GM12801 (cell line): Measurements from ENCODE around the gene NCKAP5.

Source experiments
- TF ChIP-seq, protein P1 (sequence below): IDR thresholded peaks from one replicate; pipeline ENCODE4 v1.5.1; 2011; ENCODE audit warnings: control low read depth; ENCODE audit not compliant: insufficient read length; ENCODE audit errors: extremely low read depth

The NCKAP5 gene

DNA sequence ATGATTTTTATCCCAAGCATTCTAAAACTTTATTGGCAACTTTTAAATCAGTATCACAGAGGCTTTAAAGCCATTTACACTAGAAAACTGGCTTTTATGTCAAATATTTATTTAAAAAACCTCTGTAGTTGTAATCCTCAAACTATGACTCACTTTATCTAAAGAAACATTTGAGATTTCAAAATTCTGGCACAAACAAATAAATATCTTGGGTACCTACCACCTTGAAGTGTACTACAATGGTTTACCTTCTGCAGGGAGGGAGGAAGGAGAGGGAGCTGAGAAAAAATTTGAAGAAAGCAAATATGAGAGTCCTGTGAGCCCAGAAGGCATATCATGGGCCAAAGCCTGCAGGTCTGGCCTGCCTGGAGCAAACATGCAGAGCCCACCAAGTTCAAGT, 155.6 kb downstream of the NCKAP5 start:
- TF ChIP-seq, protein P1, sequence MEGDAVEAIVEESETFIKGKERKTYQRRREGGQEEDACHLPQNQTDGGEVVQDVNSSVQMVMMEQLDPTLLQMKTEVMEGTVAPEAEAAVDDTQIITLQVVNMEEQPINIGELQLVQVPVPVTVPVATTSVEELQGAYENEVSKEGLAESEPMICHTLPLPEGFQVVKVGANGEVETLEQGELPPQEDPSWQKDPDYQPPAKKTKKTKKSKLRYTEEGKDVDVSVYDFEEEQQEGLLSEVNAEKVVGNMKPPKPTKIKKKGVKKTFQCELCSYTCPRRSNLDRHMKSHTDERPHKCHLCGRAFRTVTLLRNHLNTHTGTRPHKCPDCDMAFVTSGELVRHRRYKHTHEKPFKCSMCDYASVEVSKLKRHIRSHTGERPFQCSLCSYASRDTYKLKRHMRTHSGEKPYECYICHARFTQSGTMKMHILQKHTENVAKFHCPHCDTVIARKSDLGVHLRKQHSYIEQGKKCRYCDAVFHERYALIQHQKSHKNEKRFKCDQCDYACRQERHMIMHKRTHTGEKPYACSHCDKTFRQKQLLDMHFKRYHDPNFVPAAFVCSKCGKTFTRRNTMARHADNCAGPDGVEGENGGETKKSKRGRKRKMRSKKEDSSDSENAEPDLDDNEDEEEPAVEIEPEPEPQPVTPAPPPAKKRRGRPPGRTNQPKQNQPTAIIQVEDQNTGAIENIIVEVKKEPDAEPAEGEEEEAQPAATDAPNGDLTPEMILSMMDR = no peak

DNA sequence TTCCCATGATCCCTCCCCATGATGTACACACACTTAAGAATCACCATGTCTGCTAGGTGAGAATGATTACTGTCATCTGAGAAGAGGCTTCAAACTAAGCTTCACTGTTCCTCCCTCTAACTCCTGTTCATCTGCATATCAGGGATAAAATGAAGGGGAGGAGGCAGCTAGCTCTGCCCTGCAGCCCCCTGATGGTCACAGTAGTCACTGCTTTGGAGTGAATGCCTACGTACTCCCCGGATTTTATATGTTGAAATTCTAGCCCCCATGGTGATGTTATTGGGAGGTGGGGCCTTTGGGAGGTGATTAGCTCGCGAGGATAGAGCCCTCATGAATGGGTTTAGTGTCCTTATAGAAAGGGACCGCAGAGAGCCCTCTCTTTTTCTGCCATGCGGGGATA, 156.4 kb downstream of the NCKAP5 start:
- TF ChIP-seq, protein P1 = no peak

DNA sequence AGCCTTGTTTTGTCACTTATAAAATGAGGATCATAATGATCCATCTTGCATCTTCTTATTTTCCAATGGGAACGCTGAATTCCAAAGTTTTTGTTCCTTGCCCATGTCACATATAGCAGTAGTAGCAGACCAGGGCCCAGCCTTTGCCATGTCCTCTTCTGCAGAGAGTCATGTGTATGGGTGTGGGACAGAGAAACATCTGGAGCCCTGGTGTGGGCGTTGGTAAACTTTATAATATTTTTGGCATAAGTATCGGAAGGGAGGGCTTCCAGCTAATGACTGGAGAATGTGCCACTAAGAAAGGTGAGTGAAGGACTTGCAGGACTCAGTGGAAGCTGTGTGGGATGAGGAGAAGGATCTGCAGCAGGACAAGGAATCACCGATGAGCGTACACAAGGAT, 157.2 kb downstream of the NCKAP5 start:
- TF ChIP-seq, protein P1 = no peak

DNA sequence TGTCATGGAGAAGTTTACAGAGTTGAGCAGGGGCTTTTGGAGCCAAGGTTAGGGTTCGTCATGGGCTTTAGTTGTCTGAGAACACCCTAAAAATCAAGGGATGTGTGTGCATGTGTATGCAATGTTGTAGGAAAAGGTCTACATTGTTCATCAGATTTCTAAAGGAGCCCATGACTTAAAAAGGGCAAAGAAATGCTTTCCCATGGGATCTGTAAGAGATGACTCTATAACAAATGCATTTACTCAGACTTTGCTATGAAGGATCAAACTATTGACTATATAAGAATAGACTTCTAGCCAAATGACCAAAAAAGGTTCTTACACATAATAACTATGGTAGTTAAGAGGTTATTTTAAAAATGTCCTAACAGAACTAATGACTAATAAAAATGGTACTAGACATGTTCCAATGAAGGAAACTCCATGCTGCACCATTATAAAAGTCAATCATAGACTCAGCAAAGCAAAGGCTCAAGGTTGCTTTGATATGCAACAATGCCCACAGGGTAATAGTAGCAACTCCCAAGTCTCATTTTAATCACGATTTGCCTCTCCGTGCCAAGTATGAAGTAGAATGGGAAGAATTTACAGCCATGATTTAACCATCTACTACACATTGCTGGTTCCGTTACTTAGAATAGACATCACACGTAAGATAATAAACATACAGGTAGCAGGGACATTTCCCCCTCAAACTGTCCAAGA, 158.5 kb downstream of the NCKAP5 start:
- TF ChIP-seq, protein P1 = no peak

DNA sequence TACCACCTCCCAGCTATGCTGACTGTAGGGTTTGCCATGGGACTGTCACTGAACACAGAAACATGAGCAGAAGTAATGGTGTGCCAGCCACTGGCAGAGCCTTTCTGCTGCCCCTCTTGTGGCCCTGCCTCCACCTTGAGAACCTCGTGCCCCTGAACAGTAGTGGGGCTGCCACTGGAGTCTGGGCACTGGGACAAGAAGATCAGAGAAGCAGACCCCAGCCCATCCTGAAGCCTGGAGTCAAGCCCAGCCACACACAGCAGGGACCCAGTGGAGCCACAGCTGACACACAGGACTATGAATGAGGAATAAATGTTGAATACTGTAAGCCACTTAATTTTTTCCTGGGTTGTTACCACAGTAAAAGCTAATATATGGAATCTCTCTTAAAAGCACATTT, 159.6 kb downstream of the NCKAP5 start:
- TF ChIP-seq, protein P1 = no peak

DNA sequence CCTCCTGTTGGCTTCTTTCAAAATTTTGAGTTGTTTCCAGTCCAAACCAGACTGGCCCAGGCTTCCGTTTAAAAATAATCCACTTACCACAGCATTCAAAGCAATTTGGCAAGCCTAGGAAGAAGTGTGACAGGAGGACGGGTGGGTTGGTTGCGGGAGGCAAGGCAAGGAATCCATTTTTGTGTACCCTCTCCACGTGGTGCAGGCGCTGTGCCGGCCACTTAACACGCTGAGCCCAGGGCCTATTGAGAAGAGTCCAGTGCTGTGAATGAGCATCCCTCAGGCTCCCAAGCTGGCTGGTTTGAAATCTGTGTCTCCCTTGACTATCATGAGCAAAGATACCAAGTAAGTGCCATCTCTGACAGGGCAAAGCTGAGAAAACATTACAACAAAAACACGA, 160.9 kb downstream of the NCKAP5 start:
- TF ChIP-seq, protein P1 = no peak

DNA sequence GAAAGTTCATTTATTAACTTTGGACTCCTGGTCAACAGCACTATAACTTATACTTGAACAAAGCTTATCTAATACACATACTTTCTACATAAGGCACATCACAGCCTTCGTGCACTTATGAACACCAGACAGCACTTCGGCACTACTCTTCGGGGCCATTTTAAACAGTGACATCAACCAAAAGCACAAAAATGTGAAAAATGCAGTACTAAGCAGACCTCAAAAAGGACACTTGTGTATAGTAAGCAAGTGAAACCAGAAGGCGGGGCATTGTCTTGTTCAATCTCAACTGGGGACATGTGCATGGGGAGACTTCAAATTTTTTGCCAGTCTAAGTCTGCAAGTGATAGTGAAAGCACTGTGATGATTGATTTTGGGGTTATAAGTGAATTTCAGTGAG, 163.0 kb downstream of the NCKAP5 start:
- TF ChIP-seq, protein P1 = no peak
